HG03280 (cell line): ENCODE measurements around the gene RNF7.
"Not testable (repeated sequence)": the region's sequence is repeated elsewhere in the genome, so short reads cannot be mapped to it uniquely, and the experiment has no call there.

Experiments used
- ATAC-seq: cut with Tn5 transposase; IDR thresholded peaks from one replicate; pipeline ENCODE4 v1.9.1; 2021; ENCODE audit warnings: mild to moderate bottlenecking, moderate library complexity; ENCODE audit not compliant: unreplicated experiment

RNF7 gene

GRCh38 chr3:141735176-141735575, 2.9 kb upstream of the RNF7 start:
- ATAC-seq, result no peak

GRCh38 chr3:141735770-141736465, 2.2 kb upstream of the RNF7 start:
- no peak for ATAC-seq

GRCh38 chr3:141737093-141737492, 1.0 kb upstream of the RNF7 start:
- no peak for ATAC-seq

GRCh38 chr3:141737678-141738021, 448 bp upstream of the RNF7 start:
- no peak for ATAC-seq

GRCh38 chr3:141738891-141739363, 829 bp downstream of the RNF7 start:
- no peak for ATAC-seq

GRCh38 chr3:141739731-141740130, 1.6 kb downstream of the RNF7 start:
- ATAC-seq, result no peak

GRCh38 chr3:141740349-141740748, 2.3 kb downstream of the RNF7 start:
- no peak for ATAC-seq

GRCh38 chr3:141743305-141743704, 5.2 kb downstream of the RNF7 start:
- ATAC-seq, result no peak

- ATAC-seq, result no peak
Measured at GRCh38 chr3:141746962-141747361, 8.9 kb downstream of the RNF7 start.

- no peak for ATAC-seq
Measured at GRCh38 chr3:141753399-141753798, 15.3 kb downstream of the RNF7 start.

GRCh38 chr3:141754032-141754431, 15.9 kb downstream of the RNF7 start:
- ATAC-seq, result no peak

GRCh38 chr3:141762552-141762951, 24.5 kb downstream of the RNF7 start:
- ATAC-seq, result not testable (repeated sequence)

GRCh38 chr3:141763088-141763750, 25.1 kb downstream of the RNF7 start, which contains the start of gene GRK7:
Gene GRK7 (plus strand): TSS chr3:141763408. CDS start chr3:141778285, 14,877 bp downstream.
- no peak for ATAC-seq

GRCh38 chr3:141764045-141764444, 25.9 kb downstream of the RNF7 start:
- no peak for ATAC-seq

- no peak for ATAC-seq
Measured at GRCh38 chr3:141764465-141764864, 26.4 kb downstream of the RNF7 start.

GRCh38 chr3:141764986-141765385, 26.9 kb downstream of the RNF7 start:
- no peak for ATAC-seq

GRCh38 chr3:141767066-141767465, 29.0 kb downstream of the RNF7 start:
- ATAC-seq, result no peak

GRCh38 chr3:141769221-141769894, 31.3 kb downstream of the RNF7 start:
- no peak for ATAC-seq

GRCh38 chr3:141773676-141774075, 35.6 kb downstream of the RNF7 start:
- ATAC-seq, result no peak

GRCh38 chr3:141776376-141776775, 38.3 kb downstream of the RNF7 start:
- no peak for ATAC-seq

GRCh38 chr3:141776885-141777284, 38.8 kb downstream of the RNF7 start:
- ATAC-seq, result no peak
